Measurements from ENCODE around the gene SQOR.
A peak's percentile ranks its signal among the peaks of the same experiment; 100 is the strongest.

The SQOR gene

DNA sequence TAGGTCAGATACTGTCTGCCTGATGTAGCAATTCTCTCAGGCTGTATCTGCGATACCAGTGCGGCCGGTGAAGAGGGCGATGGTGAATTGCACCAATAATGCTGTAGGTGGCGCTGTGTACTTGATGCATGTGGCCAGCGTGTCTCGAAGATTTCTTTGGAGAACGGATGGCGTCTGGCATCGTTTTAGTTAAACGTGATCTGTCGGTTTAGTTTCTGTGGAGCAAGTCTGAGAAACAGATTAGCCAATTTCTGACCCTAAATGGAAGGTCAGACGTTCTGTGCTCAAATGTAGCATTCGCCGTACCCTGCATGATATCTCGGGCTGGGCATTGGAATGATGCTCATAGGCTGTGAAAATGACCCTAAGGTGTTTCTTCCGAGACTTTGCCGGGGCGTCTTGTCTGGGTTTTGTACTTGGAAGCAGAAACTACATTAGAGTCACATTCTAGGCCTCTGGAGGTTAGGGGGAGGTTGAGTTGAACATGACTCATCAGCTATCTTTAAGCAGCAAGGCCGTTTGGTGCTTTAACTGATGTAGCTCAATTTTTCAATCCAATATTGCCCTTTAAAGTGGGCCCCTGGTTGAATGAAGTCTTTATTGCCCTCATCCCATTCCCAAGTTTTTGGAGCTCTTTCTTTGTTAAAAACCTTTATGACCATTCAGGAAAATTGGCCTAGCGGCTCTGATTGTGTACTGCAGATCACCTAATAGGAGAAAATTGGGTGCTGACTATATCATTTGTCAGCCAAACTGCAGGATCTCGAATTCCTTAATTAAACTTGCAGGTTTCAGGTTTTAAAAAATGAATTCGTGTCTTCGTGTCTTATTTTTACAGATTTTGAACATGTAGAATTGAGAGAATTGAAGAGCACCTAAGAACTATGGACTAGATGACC lies 80.0 kb downstream of the SQOR start:
- DNase-seq = peak; percentile 56

DNA sequence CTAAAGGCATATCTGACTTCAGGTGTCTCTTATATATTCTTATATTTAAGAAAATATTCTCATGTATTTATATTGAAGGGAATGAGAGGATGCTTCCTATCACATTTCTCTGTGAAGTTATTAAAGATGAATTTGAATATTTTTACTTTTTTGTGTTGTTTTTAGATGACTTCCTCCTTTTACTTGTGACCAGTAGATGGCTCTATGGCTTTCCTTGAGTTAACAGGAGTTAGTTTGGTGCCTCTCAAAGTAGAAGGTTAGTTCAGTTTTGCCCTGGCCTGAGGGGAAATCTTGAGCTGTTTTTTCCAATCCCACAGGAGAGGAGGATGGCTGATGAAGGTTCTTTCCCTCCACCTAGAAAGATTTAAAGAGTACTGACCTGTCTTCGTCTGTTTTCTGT lies 80.7 kb downstream of the SQOR start:
- DNase-seq = no peak

DNA sequence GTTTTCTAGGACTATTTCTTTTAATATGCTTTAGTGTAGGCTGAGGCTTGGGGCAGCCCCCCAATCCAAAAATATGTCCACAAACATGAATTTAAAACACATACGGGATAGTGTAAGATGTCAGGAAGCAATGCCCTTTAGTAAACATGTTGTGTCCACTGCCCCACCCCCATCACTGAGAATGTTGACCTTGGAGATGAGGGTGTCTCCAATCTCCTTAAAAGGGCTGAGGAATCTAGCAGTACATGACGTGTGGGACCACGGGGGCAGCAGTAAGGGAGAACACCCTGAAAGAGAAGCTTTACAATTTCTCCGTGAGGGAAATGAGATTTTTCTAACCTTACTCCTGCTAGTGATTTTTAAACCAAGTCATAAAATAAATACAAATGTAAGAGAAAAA lies 84.7 kb downstream of the SQOR start:
- DNase-seq = no peak

DNA sequence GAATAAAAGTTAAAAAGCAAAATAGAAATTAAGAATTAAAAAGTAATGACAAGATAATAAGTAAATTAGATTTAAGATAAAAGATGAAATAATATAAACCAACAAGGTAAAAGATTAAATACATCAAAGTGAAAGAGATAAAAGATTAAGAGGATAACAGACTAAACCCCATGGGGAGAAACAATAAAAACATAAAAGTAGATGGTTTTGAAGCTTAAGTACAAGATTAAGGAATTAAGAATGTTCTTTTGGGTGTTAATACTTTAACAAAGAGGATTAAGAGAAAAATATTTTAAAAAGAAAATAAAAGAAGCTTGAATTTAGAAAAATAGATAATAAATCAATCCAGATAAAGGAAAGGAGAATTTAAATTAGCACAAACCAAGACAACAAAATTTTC lies 85.4 kb downstream of the SQOR start:
- no peak for DNase-seq

DNA sequence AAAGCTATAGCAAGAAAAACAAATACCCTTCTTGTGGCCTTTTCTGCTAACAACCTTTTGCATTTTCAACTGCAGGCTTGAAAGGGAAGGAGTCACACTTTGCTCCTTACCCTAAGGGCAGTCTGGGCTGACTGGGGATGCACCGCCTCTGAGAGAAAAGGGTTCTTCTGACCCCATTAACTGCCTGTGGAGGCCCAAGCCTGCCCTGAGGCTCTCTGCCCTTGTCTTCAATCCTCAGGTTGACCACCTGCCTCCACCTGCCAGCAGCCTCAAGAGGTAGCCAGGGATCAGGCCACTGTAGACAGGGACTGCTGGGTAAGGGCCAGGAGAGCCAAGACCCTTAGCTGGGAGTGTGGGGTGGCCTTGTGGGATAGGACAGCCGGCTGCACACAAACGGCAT lies 93.8 kb downstream of the SQOR start:
- no peak for DNase-seq

DNA sequence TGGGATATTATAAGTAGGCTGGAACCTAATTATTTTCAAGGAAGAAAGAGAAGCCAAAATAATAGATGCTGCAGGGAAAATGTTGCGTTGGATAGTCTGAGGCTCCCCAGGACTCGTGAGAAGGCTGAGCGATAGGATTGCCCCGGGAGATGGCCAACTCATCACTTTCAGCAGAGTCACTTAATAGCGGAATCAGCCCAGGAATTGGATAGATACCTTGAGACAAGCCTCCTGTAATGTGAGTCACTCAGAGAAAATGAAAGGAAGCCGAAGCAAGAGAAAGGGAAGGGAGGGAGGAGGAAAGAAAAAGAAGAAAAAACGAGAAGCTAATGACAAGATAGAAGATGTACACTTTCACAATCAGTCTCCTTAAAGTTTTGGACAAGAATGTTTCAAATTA lies 94.3 kb downstream of the SQOR start:
- no peak for DNase-seq

DNA sequence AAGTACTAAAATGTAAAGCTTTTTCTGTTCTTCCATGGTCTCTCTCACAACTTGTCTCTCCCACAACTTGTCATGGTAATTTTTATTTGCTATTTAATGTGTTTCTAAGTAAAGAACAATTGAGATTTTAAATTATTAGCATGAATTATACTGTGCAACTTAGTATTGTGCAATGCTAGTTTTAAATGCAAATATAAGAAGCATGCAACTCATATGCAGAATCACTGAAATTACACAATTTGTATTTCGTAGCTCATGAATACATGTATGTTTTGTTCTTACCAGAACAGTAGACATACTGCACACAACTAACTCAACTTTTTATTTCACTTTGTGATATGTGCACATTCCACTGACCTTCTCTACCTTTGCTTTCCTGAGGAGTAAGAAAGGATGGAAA lies 96.5 kb downstream of the SQOR start:
- DNase-seq = no peak

DNA sequence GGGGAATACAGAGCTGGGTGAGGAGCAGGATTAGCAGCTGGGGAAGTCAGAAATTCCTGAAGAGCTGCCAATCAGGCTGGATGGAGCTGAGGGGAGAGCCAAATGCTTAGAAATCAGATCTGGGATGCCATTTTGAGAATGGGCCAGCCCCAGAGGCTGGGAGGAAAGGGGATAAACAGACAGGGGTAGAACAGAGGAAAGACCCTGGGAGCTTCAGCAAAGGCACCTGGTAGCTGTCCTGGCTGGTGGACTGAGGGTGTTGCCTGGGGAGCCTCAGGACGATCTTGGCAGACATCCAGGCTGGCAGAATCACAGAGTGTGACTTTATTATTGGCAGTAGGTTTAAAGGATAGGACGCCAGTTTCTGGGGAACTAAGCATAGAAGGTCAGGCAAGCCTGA lies 97.8 kb downstream of the SQOR start:
- no peak for DNase-seq

DNA sequence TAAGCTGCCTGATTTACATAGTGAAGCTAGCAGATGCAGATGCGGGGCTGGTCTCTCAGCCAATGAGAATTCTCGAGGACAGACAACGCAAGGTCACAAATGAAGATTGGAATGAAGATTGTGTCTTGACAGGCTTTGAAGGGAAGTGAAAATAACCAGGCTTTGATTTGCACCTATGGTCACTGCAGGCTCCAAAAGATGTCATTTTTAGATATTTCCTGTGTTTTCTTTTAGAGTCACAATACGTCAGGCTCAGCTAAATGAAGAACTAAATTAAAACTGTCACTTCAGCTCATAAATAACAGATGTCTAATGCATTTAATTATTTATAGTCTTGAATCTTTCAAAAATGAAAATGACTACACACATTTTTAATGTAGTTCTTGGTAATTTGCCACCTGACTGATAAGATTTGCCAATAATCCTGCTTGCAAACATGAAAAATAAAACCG lies 99.5 kb downstream of the SQOR start:
- DNase-seq = no peak

Data from fibroblast of skin of back (primary cell).